Stimulated activated CD4-positive, alpha-beta T cell treated with anti-CD3 and anti-CD28 coated beads, Interleukin-15, amount 100 ng/mL, for 1 hour (primary cell): Measurements from ENCODE around the gene C1orf122.
A peak's percentile ranks its signal among the peaks of the same experiment; 100 is the strongest.

ENCODE experiments used
- DNase-seq, 2 donors: peaks; one replicate each; pipeline ENCODE4 v3.0.0-alpha.2; 2020; ENCODE audit warnings: low read depth in 1 of 2, low spot score in 1 of 2

The C1orf122 gene

GRCh38 chr1:37797750-37798345 lies 9.7 kb upstream of the C1orf122 start:
- DNase-seq, result no peak

- no peak for DNase-seq
Observed at GRCh38 chr1:37802439-37802838, 5.2 kb upstream of the C1orf122 start.

GRCh38 chr1:37807220-37807554 lies 403 bp upstream of the C1orf122 start:
- no peak for DNase-seq

GRCh38 chr1:37808369-37809319 lies 1.1 kb downstream of the C1orf122 start:
- no peak for DNase-seq

GRCh38 chr1:37809942-37810341 lies 2.4 kb downstream of the C1orf122 start:
- DNase-seq, result no peak

GRCh38 chr1:37811027-37811655 lies 3.6 kb downstream of the C1orf122 start:
- DNase-seq, result peak; percentile 39 to 44

GRCh38 chr1:37813529-37814145 lies 6.0 kb downstream of the C1orf122 start:
- no peak for DNase-seq

- DNase-seq, result no peak
Observed at GRCh38 chr1:37814252-37814651, 6.7 kb downstream of the C1orf122 start.

- DNase-seq, result no peak
Observed at GRCh38 chr1:37817481-37817880, 9.9 kb downstream of the C1orf122 start.

GRCh38 chr1:37821481-37821880 lies 13.9 kb downstream of the C1orf122 start:
- DNase-seq, result no peak

GRCh38 chr1:37822906-37823815 lies 15.6 kb downstream of the C1orf122 start:
- DNase-seq, result no peak

- DNase-seq, result no peak
Observed at GRCh38 chr1:37824001-37824400, 16.4 kb downstream of the C1orf122 start.

- no peak for DNase-seq
Observed at GRCh38 chr1:37825506-37825905, 17.9 kb downstream of the C1orf122 start.

- DNase-seq, result no peak
Observed at GRCh38 chr1:37828410-37829074, 21.0 kb downstream of the C1orf122 start.

GRCh38 chr1:37831109-37831508 lies 23.5 kb downstream of the C1orf122 start:
- no peak for DNase-seq

- no peak for DNase-seq
Observed at GRCh38 chr1:37831809-37832208, 24.2 kb downstream of the C1orf122 start.

- DNase-seq, result no peak
Observed at GRCh38 chr1:37836788-37837187, 29.2 kb downstream of the C1orf122 start.

GRCh38 chr1:37839676-37840075 lies 32.1 kb downstream of the C1orf122 start:
- DNase-seq, result no peak

GRCh38 chr1:37840711-37841110 lies 33.1 kb downstream of the C1orf122 start:
- no peak for DNase-seq

GRCh38 chr1:37841652-37842051 lies 34.1 kb downstream of the C1orf122 start:
- DNase-seq, result no peak
